NCI-H345 treated with DMSO at 0.1 percent for 48 hours (cell line): Measurements from ENCODE around the gene BMP8B.
"Not testable (repeated sequence)": the region's sequence is repeated elsewhere in the genome, so short reads cannot be mapped to it uniquely, and the experiment has no call there.

ENCODE experiments used
- DNase-seq: peaks from one replicate; lab custom pipeline; 2025; ENCODE audit not compliant: unreplicated experiment; lab: John Stamatoyannopoulos, UW

BMP8B gene

DNA sequence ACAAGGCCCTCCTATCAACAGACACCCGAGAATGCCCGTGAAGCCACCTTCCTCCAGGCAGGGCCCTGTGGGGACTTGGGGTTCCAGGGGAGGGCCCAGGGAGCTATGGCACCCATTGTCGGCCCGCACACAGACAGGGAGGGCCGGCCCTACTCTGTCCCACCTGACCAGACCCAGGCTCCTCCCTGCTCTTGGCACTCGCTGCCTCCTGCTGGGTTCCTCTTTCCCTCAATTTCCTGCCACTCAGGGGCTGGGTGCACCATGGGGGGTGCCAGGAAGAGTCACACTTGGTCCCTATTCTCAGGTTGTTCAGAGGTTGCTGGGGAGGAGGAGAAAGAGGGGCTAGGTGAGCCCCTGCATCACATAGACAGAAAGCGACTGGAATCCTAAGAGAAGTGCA lies 9.5 kb downstream of the BMP8B start:
- no peak for DNase-seq

DNA sequence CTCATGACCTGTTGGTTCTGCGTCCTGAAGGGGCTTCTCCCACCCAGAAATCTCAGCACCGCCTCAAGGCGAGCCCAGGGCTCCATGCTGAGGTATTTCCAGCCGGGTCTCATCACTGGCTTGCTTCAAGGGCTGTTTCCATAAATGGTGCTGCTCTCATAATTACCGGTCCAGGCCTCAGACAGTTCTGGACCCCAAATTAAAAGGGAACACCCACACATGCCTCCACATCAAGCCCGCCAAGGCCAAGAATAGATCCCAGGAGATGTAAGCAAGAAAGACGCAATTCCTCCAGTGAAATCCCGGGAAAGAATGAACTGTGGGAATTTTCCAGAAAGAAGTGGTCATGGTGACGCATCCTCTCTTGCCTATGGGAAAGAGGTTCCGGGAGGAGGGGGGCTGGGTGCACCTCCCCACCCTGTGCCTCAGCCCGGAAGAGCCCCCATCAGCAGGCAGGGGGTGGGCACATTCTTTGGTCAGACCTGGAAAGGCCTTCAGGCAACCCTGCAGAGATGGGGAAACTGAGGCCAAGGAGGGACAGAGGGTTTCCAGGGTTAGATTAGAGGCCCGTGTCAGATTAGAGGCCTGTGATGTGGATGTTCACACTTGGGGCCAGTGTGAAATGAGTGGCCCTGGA lies 10.1 kb downstream of the BMP8B start:
- DNase-seq: not testable (repeated sequence)

DNA sequence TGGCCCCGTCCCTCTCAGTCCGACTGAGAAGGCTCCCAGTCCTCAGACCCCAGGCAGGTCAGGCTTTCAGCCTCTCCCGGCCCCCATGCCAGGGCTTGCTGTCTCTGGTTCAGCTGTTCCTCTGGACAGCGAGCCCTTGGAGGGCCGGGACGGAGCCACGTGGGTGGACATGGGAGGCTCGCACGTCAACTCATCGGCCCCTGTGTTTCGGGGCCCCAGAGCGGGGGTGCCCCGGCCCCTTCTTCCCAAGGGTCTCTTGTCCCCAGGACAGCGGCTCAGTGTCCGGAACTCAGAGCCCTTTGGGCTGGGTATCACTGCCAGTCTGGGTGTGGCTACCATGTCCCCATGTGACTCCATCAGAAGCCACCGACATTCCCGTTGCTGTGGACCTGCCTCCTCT lies 10.8 kb downstream of the BMP8B start:
- not testable (repeated sequence) for DNase-seq

DNA sequence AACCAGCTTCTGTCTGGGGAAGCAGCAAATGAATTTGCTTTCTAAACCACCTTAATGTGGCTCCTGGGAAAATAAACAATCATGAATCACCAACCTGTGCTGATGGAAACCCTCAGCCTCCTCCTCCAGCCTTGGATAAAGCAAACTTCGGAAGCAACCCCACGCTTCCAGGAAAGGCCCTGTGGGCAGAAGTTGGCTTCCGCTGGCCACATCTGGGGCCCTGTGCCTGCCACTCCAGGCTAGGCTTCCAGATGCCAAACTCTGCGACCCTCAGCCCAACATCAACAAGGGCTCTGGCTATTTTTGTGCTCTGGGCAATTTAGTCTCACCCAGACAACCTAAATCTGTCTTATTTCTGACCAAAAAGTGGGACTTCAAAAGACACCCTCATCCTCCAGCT lies 11.4 kb downstream of the BMP8B start:
- no peak for DNase-seq

DNA sequence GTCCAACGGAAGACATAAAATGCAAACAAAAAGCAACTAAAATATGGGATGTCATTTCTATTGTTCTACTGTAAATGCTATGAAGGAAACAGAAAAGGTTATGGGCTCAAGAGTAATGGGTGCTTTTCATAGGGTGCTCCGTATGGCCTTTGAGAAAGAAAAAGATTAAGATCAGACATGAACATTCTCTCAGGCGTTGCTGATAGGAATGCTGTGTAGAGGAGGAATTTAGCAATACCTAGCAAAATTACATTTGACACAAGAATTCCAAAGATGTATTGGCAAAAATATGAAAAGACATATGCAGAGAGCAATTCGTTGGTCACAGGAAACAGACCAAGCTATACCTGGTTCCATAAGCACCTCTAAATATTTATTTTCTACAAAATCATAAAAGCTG lies 11.8 kb downstream of the BMP8B start:
- DNase-seq: no peak

DNA sequence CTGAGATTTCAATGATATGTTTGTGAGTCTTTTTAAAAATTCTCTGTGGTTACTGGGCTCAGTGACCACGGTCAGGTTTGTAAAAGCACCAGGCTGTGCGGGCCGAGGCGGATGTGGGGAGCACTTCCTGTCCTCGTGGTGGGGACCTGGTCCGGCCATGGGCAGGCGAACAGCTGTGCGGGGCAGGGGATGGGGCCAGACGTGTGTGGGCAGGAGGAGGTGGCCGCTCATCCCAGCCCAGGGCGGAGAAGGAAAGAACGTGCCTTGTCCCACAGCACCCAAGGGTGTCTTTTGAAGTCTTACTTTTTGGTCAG lies 12.3 kb downstream of the BMP8B start:
- no peak for DNase-seq

DNA sequence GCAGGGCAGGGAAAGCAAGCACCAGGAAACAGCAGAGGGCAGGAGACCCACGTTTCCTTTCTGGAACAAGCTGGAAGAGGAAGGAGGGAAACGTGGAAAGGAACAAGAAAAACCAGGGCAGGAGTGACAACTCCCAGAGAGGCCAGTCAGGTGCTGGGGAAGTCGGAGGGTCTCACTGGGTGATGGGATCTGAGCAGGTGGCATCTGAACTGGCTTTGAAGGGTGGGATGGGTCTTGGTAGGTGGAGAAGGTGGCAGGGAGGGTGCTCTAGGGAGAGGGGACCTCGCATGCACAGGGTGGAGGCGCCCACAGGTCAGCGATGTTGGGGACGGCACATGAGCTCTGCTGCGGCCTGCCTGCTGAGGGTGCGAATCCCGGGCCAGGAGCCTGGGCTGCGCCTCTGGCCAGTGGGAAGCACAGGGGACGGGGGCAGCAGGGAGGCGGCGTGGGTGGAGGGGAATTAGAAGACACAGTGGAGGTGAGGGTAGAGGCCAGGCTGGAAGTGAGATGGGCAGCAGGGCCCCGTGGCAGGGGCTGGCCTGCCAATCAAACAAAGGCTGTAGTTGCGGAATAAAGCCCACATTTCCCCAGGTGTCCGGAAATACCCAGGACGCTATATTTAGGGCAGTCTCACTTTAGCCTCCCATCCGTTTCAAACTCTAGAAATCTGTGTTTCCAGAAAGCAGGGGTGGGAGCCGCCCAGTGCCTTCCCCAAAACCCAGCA lies 12.8 kb downstream of the BMP8B start:
- not testable (repeated sequence) for DNase-seq

DNA sequence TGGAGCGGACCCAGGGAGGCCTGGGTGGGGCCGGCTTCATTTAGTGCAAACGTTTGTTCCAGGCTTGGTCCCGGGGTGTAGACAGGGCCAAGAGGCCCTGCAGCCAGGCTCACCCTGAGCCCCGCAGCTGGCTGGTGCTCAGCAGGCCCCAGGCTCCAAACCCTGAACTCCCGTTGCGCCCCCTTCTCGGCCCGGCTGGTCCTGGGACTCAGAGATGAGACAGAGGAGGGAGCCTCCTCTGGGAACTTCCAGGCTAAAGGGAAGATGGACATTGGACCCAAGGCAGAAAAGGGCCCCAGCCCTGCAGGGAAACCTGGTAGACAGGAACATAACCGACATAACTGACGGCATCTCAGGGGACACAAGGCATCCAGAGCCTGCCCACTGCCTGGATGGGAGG lies 13.5 kb downstream of the BMP8B start:
- not testable (repeated sequence) for DNase-seq

DNA sequence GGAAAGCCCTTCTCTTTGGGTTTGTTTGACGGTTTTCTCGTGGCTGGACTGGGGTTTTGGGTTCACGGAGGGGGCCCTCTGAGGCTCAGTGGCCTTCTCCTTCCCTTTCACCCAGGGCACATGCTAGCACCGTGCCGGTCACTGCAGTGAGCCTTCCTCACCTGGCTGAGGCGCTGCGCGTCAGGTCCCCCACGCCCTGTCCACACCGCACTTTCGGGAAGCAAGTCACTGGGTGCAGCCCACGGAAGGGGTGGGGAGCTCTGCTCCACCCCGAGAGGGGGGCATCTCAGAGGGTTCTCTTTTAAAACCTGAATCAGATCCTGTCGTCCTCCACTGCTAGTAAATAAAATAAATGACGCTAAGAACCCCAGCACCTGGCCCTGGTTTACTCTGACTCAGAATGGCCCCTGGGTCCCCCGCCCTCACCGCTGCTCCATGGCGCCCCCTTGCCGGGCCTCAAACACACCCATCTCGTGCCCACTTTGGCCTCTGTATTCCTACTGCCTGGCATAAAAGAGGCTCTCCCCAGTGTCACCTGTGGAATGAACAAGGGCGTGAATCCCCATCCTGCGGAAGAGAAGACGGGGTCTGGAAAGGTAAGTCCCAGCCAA lies 15.2 kb downstream of the BMP8B start:
- DNase-seq: not testable (repeated sequence)

DNA sequence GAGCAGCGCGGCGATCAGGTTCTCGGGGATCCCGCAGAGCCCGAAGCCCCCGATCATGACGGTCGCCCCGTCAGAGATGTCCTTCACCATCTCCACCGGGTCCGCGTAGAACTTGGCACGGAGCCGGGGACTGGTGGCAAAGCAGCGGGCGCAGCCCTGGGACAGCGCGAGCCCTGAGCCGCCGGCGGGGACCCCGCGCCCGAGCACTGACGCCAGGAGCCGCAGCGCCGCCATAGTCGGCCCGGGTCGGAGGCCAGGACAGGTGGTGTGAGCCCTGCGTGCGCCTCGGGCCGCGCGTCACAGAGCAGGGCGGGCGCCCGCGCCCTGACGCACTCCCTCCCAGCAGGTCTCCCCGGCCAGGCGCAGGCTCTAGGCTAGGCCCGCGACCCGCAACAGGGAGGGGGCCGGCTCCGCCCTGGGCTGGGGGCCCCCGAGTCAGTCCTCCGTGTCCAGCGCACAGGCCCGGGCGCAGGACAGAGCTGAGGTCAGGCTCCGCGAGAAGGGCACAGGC lies 17.6 kb downstream of the BMP8B start, which contains the start of gene OXCT2:
TSS of gene OXCT2 (minus strand) at position 327 of the 511 bp plus-strand sequence. CDS start at position 234, 93 bp downstream.
- DNase-seq: not testable (repeated sequence)

DNA sequence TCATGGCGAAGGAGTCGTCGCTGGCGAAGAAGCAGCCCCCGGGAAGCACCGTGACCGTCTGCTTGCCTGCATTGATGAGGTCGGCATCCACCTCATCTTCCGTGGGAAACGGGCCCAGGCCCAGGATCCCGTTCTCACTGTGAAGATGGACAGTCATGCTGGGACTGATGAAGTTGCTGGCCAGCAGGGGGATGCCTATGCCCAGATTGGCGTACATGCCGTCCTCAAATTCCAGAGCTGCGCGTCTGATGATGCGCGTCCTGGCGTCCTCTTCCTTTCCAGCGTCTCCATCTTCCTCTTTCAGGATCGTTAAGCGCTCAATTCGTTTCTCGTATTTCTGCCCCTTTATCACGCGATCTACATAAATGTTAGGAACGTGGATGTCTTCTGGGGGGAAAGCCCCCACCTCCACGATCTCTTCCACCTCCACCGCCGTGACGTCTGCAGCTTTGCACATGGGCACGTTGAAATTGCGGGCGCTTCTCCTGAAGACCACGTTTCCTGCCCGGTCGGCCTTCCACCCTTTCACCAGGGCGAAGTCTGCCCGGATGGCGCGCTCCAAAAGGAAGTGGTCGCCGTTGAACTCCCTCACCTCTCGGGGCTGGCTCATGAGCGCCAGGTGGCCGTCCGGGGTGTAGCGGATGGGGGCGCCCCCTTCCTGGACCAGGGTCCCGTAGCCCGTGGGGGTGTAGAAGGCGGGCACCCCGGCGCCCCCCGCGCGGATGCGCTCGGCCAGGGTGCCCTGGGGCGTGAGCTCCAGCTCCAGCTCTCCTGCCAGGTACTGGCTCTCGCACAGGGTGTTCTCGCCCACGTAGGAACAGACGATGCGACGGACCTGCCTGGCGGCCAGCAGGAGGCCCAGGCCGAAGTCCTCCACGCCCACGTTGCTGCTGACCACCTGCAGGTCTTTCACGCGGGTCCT lies 18.3 kb downstream of the BMP8B start:
- not testable (repeated sequence) for DNase-seq

DNA sequence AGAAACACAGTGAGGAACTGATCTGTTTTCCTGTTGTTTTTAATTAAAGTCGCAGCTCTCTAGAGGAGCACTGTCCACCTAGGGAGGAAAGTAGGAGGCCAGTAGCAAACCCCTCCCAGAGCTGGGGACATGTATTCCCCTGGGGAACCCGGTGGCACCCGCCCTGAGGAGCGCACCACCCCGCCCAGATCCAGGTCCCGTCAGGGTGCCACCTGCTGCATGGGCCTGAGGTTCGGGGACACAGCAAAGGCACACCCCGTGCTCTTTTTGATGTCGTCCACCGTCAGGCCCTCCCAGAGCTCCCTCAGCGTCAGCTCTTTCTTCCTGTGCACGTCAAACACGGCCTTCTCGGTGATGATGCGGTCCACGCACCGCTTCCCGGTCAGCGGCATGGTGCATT lies 19.2 kb downstream of the BMP8B start:
- DNase-seq: not testable (repeated sequence)

DNA sequence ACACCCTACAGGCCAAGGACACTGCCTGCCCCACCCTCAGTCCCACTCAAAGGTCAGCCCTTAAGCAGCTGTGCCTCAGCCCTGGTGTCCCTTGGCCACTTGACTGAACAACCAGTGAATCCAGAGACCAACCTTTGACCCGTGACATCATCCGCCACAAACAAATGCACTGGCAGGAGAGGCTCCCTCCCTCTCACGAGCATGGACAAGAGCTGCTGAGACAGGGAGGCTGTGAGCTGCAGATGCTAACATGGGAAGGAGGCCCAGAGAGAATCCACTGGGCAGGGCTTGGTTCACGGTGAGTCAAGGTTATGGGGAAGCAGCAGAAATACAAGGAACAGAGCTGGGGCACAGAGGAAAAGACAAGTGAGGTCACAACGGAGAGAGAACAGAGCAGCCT lies 22.2 kb downstream of the BMP8B start:
- DNase-seq: not testable (repeated sequence)

DNA sequence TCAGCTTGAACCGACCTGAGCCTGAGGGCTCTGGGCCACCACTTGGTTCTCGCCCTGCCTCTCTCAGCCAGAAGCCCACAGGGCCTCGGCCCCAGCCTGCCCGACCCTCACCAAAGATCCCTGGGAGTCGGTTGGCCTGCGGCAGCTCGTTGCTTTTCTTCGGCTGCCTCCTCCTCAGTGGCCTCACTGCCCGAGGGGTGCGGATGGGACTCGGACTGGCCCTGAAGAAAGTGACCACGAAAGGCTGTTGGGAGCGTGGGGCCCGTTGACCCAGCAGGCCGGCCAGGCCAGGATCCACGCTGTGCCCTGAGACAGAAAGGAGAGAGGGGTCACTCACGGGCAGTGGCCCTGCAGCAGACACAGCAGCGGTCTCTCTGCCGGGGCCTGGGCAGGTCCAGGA lies 24.2 kb downstream of the BMP8B start:
- not testable (repeated sequence) for DNase-seq

DNA sequence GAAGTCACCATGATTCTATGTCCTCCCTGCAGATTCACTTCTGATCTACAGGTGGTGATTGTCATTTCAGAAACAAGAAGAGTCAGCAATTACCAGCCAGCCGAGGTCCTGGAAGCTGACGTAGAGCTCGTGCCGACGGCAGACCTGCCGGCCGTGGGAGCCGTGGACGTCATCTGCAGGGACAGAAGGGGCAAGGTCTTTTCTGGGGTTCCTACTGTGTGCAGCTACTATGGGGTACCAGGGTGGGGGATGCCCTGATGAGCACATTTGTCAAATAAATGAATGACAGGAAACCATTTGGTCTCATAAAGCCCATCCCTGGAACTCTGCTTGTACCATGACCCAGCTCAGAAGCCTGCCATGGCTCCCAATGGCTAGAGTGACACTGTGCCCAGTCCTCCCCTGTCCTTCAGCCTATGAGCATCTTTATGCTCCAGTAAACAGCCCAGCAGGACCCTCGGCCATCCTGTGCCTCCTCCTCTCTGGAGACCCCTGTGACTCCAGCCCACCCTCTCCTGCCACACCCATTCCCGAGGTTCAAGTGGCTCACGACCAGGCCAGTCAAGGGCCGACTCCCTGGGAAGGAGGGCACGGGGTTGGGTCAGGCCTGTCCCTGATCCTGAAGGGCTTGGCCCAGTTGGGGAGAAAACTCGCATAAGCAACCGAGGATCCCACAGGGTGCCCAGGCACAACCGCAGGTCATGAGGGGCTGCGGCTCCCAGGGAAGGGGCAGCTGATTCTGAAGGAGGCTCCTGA lies 24.9 kb downstream of the BMP8B start:
- DNase-seq: not testable (repeated sequence)

DNA sequence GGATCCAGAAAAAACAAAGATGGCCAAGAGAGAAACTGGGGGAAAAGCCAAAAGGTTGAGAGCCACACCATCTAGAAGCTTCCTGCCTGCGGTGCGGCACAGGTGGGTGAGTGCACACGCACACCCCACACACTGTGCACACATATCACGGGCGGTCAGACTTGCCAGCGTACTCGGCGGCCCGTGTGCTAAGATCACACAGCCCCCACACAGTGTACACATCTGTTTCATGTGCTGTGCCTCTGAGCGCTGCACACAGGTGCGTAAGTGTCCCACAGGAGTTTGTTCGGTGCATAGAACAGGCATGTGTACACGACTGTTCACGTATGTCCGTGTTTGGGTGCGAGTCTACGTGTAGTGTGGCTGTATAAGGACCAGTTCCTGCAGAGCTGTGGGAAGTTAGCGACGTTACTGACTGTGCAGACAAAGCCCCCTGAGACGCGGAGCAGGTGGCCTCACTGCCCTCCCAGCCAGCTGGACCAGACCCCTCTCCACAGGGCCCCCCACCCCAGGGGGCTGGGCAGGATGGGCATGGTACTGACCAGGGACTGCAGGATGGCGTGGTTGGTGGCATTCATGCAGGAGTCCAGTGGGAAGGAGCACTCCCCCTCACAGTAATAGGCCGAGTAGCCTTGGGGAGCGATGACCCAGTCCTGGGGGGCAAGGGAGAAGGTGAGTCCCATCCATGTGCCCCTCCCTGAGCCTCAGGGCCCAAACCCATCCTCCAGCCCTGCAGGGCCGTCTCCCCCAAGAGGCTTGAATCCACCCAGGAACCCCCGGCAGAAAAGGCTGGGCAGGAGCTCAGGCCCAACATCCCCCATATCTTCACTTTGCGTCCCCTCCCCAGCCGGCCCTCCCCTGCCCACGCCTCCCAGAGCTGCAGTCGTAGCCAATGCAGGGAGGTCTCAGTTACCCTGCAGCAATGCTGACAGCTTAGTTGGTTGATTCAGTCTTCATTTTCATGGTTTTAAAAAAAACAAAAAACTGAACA lies 25.8 kb downstream of the BMP8B start:
- no peak for DNase-seq

DNA sequence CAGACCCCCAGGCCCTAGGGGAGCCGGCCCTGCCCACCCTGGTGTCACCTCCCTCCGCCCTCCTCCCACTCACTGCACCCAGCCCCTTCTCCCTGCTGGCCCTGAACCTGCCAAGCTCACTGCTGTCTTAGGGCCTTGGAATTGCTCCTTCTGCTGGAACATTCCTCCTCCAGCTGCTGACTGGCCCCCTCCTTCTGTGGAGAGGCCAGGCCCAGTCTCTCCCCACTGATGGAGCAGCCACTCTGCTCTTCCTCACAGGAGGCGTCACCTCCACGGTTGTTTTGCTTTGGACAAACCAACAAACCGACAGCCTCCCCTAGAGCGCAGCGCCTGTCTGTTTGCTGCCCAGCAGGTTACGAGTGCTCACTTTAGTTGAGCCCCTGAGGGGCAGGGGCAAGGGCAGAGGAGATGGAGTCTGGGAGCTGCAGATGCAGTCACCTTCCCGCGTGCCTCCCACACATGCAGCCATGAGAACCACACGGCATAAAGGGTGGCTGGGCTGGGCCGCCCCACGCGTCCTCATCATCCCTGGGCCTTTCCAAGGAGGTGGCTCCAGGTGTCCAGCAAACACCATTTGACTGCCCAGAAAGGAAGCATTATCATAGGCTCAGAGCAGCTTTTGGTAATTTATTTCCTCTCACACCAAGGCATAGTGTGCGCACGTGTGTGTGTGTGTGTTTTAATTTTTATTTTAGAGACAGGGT lies 27.0 kb downstream of the BMP8B start:
- DNase-seq: peak; percentile 6

DNA sequence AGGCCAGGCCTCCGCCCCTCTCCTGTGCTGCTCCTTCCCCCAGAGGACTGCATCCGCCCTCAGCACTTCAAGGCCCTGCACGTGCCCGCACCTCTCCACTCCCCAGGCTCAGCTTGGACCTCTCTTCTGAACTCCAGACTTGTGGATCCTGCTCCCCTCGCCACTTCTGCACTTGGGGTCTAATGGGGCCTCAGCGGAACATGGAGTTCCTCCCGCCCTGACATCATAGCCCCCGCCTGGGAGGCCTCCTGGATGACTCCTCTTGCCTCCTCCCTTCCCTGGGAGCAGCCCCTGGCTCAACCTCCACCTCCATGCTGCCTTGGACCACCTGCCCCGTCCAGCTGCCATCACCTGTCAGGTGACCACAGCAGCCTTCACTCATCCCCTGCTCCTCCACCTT lies 27.6 kb downstream of the BMP8B start:
- DNase-seq: no peak
